H1 (cell line): ENCODE results near the gene KRT4.

Experiments
- CREB1 ChIP-seq: IDR thresholded peaks from 2 replicates; pipeline ENCODE4 v1.6.1; 2012; ENCODE audit warnings: inconsistent platforms
- EP300 ChIP-seq, 2 experiments: IDR thresholded peaks; 1 replicate in 1 of 2; 2 replicates in 1 of 2; pipeline ENCODE4 v1.6.1; 2011 to 2012; ENCODE audit warnings: low read depth in 2 of 2, low read length in 2 of 2, mild to moderate bottlenecking in 2 of 2, borderline replicate concordance in 1 of 2, inconsistent platforms in 1 of 2, moderate library complexity in 1 of 2
- POU5F1 ChIP-seq: IDR thresholded peaks from 2 replicates; pipeline ENCODE4 v1.6.1; 2011; ENCODE audit warnings: low read depth, mild to moderate bottlenecking, low read length, moderate library complexity
- TF ChIP-seq, protein P1 (sequence below): IDR thresholded peaks from 2 replicates; pipeline ENCODE4 v1.6.1; 2012; ENCODE audit warnings: inconsistent platforms
- TF ChIP-seq, protein P2 (sequence below), 3 experiments: IDR thresholded peaks; 1 replicate in 2 of 3; 2 replicates in 1 of 3; pipeline versions ENCODE4 v1.5.1 to v1.6.1; 2011; ENCODE audit warnings: low read length in 3 of 3, mild to moderate bottlenecking in 3 of 3, inconsistent platforms in 2 of 3, low read depth in 1 of 3, moderate library complexity in 1 of 3; ENCODE audit not compliant: insufficient read depth in 1 of 3; ENCODE audit errors: control extremely low read depth in 1 of 3
- TF ChIP-seq, protein P3 (sequence below): IDR thresholded peaks from 2 replicates; pipeline ENCODE4 v1.6.1; 2011; ENCODE audit warnings: low read length, improper control_type of control experiment

DNA sequence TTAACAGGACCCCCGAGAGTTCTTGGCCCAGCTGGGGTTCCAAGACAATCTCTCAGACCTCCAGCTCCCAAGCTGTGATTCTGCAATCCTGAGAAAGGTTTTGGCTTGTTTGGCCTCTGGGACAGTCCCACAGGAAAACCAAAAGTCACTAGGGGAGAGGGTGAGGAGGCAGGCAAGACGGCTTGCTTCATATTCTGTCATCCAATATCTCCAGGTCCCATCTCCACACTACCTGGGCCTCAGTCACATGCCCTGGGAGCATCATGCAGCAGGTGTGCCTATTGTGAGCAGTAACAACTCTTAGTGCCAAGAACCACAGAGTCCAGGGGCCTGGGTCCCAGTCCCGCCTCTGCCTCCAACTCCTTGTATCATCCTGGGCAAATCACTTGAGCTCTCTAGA, 18.5 kb upstream of the KRT4 start:
- TF ChIP-seq EP300 (IDR thresholded peaks at IDR 0.05; ENCODE audit: borderline replicate concordance in 1 of 2, low read depth in 2 of 2, low read length in 2 of 2) (no peak), CREB1 (no peak), POU5F1 (no peak)
- TF ChIP-seq, protein P1, sequence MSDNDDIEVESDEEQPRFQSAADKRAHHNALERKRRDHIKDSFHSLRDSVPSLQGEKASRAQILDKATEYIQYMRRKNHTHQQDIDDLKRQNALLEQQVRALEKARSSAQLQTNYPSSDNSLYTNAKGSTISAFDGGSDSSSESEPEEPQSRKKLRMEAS, result no peak
- TF ChIP-seq, protein P2, sequence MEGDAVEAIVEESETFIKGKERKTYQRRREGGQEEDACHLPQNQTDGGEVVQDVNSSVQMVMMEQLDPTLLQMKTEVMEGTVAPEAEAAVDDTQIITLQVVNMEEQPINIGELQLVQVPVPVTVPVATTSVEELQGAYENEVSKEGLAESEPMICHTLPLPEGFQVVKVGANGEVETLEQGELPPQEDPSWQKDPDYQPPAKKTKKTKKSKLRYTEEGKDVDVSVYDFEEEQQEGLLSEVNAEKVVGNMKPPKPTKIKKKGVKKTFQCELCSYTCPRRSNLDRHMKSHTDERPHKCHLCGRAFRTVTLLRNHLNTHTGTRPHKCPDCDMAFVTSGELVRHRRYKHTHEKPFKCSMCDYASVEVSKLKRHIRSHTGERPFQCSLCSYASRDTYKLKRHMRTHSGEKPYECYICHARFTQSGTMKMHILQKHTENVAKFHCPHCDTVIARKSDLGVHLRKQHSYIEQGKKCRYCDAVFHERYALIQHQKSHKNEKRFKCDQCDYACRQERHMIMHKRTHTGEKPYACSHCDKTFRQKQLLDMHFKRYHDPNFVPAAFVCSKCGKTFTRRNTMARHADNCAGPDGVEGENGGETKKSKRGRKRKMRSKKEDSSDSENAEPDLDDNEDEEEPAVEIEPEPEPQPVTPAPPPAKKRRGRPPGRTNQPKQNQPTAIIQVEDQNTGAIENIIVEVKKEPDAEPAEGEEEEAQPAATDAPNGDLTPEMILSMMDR (IDR thresholded peaks at IDR 0.05; ENCODE audit: control extremely low read depth in 1 of 3, insufficient read depth in 1 of 3, low read depth in 1 of 3, low read length in 3 of 3), result no peak
- TF ChIP-seq, protein P3, sequence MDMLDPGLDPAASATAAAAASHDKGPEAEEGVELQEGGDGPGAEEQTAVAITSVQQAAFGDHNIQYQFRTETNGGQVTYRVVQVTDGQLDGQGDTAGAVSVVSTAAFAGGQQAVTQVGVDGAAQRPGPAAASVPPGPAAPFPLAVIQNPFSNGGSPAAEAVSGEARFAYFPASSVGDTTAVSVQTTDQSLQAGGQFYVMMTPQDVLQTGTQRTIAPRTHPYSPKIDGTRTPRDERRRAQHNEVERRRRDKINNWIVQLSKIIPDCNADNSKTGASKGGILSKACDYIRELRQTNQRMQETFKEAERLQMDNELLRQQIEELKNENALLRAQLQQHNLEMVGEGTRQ, result no peak
